Measurements from ENCODE around the gene SH3GL2.
A peak's percentile ranks its signal among the peaks of the same experiment; 100 is the strongest.
"Not testable (repeated sequence)": the region's sequence is repeated elsewhere in the genome, so short reads cannot be mapped to it uniquely, and the experiment has no call there.

SH3GL2 gene

DNA sequence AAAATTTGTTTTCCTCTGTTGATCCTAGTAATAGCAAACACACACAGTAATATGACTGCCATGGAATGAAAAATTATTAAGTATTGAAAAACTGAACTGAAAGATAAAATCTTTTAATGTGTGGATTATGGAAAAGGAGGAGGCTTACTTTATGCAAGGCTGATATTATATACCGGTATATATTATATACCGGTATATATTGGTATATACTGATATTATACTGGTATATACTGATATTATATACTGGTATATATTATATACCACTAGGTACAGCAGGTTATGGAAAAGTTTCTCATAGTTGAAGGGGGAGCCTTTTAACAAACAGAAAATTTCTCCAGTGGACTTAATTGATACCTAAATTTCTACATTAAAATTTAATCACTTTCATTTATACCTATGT, 181.4 kb downstream of the SH3GL2 start:
- DNase-seq = no peak

DNA sequence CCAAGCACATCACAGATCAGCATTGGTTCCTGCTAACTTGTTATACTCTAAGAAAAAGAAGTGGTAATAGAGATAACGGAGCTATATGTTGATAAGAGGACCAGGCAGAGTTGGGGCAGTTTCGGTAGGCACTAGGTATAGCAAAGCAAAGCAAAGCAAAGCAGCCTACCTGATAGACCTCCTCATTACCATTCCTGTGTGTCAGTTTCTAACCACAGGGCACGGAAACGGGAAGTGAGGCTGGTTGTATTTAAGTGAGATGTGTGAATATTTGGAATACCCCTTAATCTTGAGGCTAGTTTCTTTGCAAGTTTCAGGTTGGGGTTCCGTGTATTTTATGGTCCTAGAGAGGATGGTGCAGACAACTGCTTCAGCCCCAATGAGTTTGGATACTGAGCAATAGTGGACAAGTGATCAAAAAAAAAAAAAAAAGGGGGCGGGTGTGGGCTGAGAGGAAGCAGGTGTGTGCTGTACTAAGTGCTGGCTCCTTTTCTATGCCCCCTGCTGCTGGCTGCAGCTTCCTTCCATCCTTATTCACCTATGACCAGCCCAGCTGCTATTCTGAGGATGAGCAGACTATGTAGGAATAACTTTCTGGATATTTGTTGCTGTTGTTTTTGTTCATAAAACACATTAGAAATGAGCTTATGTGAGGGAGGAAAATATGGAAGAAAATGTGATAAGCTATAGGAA, 183.3 kb downstream of the SH3GL2 start:
- no peak for DNase-seq

DNA sequence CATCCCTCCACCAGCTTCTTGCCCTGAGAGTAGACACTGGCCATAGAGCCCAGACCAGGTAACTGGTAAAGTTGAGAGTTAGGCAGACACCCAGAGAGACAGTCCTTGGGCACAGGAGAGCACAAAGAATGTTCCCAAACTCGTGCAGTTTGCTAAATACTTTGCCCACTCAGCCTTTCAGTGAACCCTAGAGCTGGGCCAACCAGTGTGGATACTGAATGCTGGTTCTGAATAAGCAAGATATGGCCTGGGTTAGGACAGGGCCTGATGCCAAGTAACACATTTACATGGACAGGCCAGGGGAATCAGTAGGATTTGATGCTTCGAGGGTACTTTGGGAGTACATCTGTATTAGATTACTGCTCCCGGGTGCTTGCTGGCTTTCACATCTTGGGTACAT, 185.4 kb downstream of the SH3GL2 start:
- no peak for DNase-seq

DNA sequence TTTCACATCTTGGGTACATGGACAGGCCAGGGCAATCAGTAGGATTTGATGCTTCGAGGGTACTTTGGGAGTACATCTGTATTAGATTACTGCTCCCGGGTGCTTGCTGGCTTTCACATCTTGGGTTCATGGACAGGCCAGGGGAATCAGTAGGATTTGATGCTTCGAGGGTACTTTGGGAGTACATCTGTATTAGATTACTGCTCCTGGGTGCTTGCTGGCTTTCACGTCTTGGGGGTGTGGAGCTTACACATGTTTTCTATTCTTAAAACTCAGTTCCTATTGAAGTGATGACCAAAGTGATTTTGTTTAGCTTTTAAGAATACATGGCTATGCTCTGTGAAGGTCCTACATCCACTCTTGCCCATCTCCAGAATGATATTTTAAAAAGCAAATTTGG, 186.3 kb downstream of the SH3GL2 start:
- DNase-seq = not testable (repeated sequence)

DNA sequence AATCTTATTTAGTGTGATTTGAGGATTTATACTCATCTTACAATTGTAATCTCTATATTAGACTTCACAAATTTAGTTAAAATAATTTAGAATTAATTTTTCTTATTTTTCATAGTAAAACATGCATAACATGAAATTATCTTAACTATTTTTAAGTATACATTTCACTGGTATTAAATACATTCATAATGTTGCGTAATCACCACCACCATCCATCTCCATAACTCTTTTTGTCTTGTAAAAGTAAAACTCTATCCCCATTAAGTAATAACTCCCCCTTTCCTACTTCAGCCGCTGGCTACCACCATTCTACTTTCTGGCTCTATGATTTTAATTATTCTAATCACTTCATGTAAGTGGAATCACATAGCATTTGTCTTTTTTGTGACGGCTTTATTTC, 193.4 kb downstream of the SH3GL2 start:
- no peak for DNase-seq

DNA sequence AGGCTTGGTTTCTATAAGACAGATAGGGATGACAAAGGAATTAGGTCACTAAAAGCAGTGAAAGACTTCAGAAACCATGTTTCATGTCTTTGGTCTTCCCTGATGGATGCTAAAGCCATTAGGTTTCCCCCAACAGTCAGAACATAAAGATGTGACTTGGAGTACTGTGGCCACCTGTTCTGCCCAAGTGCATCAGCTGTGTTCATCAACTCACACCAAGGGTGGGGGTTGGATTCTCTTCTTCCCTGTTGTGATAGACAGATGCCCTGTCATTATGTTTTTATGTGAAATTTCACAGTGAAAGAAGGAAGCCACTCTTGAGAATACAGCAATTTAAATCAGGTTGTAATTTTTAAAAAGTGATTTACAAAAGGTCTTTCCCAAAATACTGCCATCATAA, 196.8 kb downstream of the SH3GL2 start:
- no peak for DNase-seq

DNA sequence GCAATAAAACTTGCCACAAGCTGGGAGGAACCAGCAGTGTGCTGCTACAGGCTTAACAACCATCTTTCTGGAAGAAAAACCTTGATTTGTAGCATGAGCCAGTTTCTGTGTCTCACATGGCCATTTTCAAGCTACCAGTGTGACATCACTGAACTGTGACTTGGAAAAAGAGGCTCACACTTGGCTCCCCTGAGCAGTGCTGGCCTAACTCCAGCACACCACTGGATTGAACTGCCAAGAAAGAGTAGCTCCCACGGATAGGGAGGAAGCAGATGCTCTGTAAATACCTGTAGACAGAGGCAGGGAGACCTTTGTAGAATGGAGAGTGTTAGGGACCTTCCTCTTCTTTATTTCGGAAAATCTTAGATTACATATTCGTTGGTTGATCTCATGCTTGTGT, 197.9 kb downstream of the SH3GL2 start:
- peak; percentile 65 for DNase-seq

DNA sequence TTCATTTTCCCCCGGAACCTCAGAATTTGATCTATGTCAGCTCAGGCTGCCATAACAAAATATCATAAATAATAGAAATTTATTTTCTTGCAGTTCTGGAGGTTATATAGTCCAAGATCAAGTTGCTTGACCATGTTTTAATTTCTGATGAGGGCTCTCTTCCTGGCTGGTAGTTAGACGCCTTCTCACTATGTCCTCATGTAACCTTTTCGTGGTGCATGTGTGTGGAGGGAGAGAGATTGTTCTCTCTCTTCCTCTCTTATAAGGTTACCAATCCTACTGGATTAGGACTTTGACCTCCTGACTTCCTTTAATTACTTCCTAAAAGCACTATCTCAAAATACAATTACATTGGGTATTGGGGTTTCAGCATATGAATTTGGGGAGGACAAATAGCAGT, 198.6 kb downstream of the SH3GL2 start:
- DNase-seq = no peak

DNA sequence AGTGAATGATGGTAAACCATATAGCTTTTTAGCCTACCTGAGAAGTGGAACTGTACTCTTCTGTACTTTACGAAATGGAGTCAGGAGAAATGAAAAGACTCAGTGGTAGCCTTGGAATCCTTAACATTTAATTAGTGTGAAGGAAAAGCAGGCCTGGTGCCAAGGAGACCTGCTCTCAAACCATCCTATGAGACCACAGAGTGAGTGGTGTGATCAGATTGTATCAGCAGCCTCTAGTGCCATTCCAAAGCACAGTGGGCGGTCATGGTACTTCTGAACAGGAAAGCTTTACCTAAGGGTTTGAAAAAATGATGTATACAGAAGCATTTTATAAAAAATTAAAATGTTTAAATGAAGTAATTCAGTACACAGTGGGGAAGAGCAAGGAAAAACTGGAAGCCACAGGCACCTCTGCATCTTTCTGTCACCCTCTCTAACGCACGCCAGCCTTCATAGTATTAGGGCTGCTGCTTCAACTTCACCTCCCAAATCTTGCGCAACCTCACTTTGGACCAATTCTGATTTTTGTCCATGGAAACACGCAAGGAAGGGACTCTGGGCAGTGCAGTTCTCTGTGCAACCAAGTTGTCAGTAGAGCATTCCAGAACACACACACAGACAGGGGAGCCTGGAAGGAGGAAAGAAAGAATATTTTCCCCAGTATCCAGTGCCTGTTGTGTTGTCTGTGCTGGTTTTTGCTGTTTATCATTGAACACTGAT, 203.7 kb downstream of the SH3GL2 start:
- DNase-seq = no peak

DNA sequence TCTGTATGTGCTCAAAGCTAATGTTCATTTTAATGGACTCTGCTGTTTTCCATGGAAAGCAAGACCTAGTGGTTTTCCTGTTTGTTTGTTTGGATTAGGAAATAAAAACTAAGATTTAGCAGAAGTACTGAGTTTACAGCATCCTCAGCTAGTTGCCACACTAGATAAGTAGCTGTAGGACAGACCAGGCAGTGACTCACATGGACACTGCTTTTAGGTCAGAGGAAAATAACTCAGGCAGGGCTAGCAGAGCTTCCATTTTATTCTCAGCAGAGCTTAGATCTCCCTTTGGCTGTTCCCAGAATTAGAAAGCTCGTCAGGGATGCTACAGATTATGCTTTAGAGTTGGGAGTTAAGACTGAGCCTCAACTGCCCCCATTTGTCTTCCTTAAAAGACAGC, 204.4 kb downstream of the SH3GL2 start:
- DNase-seq = no peak

DNA sequence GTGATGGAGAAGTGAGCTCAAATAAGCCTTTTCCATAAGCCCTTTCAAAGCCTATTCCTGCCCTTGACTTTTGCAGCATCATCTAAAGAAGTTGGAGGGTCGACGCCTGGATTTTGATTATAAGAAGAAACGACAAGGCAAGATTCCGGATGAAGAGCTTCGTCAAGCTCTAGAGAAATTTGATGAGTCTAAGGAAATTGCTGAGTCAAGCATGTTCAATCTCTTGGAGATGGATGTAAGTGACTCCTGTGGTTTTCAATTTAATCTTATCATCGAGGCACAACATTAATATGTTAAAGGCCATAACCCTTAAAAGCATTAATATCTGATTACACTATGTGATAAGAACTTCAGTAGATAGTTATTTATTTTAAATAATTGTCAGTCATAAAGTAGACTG, 210.4 kb downstream of the SH3GL2 start:
- no peak for DNase-seq

DNA sequence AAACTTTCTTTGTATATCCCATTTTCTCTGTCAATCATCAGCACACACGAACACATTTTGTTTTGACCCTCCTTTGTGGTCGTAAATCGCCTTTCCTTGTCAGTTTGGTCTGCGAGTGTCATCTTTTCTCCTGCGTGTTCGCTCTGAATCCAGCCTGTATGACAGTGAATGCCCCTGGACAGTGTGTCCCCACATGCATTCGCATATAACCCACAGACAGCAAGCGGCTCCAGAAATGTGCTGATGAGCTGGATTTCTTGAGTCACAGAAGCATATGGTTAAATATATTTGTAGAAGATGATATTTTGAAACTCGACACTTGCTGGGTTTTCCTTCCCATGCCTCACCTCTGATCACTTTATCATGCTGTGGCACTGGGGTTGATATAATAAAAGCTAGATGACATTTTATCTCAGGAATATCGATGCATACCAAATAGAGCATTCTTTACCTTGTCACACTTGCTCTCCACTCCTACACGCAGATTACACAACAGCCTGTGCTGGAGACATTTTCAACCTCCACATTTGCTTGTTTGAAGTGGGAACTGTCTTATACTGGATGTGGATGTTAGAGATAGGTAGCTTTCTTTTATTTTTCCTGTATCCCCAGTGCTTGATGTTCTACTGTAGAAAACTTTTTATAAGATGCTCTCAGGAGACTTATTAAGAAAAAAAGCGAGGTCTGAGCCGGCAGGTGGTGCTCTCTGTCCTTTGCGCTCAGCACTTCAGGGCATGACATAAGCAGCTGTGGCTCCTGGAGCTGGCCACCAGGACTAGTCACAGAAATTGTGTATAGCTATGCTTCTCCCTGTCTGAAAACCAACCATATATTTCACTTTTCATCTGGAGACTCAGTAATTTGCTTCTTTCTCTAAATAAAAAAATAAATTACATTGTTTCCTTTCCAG, 215.1 kb downstream of the SH3GL2 start:
- DNase-seq = no peak

DNA sequence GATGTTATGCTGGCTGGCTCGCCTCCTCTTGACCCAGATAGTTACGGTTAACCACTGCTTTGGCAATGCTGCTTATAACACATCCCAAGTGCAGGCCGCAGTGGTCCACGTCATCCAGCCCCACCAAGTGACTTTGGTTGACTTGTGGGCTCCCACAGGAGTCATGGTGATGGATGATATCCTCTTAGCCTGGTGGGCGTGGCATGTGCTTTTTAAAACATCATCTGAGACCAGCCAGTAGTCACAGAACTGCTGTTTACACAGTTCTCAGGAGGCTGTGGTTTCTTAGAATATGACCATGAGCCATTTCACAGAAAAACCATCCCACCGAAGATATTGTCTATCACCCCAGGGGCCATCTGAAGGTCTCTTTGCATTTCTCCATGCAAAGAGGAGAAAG, 216.9 kb downstream of the SH3GL2 start:
- no peak for DNase-seq

DNA sequence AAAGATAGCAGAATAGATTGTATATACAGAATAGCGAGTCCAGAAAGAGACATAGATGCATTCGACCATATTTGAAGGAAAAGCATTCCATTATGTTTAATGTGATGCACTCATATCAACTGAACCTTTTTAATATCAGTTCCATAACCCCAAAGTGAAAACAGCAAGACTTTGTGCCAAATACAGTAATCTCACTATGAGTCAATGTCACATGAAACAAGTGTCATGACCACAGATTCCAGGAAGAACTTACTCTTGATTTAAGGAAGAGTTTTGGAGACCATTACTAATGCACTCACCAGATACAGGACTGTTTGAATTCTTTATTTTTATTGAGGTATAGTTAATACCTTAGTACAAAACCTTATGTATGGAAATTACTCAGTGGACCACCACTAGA, 220.5 kb downstream of the SH3GL2 start:
- no peak for DNase-seq

DNA sequence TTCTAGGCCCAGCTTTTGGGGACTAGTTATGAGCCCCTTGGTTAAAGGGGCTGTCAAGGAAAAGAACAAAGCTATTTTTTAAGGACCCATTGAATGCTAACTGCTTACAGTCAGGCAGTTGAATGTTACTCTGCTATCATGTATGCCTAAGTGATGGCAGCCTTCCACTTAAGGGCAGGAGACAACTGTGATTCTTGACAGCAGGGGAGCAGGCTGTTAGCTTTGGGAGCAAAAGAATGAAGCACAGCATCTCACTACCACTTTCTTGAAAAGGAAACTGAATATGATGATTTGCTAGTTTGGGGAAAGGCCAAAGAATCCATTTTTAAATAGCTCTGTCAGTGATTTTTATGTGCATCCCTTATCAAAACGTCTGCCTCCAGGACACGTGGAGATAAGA, 221.6 kb downstream of the SH3GL2 start:
- DNase-seq = no peak

DNA sequence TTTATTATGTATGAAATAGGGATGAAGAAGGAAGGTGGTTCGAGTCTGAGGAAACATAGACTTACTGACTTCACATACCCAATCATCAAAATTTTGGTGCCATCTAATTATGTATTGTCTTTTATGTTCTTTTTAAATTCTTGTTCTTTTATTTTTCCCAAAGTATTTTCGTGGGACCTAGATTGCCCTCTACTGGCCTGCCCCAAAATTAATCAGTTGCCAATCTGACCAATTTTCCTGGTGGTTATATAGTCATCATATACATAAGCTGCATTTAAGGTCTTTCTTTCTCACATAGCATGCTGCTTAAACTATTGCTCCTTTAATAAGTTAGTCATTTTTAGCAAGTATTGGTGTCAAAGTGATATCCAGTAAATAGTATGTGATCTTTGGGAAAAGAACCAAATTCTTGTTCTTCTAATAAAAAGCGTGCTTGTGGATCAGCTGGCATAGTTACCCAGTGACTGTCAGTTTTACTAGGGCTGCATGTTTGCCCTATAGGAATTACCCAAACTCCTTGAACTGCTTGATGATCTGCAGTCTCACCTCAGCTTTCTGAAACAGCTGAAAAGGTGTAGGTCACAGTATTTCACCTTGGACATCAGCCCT, 223.5 kb downstream of the SH3GL2 start:
- DNase-seq = no peak

DNA sequence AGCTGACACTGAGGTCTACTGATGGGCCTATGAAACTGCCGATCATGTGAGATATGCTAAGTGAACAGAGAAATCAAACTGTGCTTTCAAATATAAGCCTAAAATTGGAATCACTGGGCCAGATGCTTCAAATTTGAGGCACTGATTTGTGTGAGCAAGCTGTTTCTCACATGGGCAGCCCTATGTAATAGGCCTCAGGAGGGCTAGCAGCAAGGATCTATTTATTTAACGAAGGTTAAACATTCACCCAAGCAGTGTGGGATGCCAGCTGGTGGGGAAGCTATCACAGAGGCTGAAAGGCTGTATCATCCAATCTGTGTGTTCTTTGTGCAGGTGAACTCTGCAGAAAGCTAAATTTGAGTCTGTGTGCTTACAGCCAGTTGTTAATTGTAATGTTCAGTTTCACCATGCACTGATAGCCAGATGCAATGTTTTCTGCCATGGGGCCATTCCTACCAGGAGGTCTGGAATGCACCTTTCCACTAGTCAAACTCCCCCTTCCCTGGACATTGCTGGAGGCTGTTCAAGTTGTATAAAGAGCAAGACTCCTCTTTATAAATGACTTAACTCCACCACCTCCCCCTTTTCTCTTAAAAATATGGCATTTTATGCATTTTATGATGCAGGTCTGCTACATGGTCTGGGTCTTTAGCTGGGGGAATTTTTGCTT, 228.9 kb downstream of the SH3GL2 start:
- DNase-seq = peak; percentile 65

DNA sequence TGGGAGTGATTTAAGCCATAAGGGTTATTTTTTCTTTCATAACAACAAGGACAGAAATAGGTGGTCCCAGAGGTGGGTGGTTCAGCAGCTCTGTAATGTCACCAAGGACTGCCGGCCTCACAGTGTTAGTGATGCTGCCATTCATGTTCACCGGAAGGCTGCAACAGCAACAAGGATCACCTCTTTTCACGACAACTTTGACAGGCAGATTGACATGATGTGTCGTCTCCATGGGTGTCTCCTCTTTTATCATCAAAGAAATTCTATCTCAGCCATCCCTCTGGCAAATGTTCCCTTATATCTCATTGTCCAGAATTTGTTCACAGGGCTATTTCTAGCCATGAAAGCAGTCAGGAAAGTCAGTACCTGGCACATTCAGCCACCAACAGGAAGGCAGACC, 231.5 kb downstream of the SH3GL2 start:
- DNase-seq = no peak

DNA sequence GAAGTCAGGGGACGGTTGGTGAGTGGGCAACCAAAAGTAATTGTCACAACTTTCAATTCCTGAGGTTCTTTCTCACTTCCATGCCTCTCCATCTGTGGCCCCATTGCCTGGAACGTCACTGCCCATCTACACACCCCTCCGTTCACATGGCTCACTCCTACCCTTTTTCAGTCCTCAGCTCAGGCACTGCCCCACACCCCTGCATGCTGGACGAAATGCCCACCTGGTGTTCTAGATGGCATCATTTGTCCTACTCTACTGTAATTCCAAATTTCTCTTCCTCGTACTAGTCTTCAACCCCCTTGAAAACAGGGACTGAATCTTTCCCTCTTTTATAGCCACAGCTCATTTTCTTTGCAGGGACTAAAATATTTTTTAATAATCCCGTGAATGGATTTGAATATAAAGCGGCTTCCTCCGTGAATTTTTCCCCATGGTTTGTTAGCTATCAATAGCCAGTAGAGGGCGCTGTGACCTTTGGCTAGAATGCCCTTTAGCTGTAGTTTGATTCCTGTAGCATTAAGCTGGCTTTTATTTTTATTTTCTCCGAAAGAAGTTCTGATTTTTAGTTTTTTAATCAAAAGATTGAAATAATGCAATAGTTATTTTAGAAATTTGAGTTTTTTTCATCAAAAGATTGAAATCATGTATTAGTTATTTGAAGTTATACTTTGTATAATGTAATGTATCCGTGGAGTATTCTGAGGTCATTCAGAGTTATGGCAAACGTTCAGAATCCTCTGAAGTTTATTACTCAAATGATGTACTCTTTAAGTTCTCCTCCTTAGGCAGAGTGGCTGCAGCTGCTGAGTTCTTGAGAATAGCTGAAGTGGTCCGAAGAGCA, 232.1 kb downstream of the SH3GL2 start:
- peak; percentile 72 for DNase-seq

DNA sequence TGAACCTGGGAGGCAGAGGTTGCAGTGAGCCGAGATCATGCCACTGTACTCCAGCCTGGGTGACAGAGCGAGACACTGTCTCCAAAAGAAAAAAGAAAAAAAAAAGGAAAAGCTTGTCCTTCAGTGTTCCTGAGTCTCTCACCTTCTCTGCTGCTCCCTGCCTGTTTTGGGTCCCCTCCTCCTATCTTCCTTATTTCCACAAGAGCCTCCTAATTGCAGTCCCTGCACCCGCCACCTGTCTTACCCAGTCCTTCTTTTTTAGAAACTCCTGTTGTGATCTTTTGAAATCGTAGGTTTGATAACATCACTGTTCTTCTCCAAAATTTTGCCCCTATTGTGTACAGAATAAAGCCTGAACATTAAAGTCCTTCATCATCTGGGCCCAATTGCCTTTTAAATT, 234.9 kb downstream of the SH3GL2 start:
- DNase-seq = no peak

DNA sequence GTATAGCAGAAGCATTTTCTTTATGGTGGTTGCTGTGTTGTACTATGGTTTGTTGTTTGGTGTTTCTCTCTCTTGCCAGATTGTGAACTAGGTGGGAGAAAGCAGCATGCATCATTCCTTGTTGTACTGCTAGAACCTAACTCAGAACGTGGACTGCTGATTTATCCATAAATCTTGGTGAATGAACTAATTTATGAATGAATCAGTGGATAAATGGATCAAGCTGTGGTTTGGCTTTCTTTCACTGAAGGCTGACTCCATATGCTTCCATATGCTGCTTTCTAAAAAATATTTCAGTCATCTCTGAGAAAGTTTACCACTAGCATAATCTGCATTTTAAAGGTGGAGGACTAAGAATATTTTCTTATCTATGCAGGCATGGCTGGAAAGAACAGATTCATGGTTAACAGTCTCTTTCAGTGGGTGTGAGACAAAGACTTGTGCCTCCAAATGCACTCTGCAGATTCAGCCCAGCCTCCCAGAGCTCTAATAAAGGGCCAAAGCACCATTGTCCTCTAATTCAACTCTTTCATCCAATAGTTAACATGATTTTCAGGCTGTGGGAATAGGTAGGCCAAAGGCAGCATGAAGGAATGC, 237.7 kb downstream of the SH3GL2 start:
- no peak for DNase-seq

Data from NCI-H1092 (cell line).